DOHH2 (cell line): ENCODE data around the gene METTL22.

Source experiments
- EZH2phosphoT487 ChIP-seq: fragments of 200-600 bp; sonication (generic); IDR thresholded peaks from 2 replicates; pipeline ENCODE4 v1.6.1; 2017; ENCODE audit warnings: borderline replicate concordance, mild to moderate bottlenecking, antibody characterized with exemption, low read length, moderate library complexity, mixed read lengths
- TF ChIP-seq, protein P1 (sequence below): fragments of 200-600 bp; sonication (generic); IDR thresholded peaks from one replicate; pipeline ENCODE4 v1.5.1; 2014; ENCODE audit warnings: antibody characterized with exemption, mild to moderate bottlenecking, low read depth, low read length; ENCODE audit not compliant: poor library complexity, severe bottlenecking

DNA sequence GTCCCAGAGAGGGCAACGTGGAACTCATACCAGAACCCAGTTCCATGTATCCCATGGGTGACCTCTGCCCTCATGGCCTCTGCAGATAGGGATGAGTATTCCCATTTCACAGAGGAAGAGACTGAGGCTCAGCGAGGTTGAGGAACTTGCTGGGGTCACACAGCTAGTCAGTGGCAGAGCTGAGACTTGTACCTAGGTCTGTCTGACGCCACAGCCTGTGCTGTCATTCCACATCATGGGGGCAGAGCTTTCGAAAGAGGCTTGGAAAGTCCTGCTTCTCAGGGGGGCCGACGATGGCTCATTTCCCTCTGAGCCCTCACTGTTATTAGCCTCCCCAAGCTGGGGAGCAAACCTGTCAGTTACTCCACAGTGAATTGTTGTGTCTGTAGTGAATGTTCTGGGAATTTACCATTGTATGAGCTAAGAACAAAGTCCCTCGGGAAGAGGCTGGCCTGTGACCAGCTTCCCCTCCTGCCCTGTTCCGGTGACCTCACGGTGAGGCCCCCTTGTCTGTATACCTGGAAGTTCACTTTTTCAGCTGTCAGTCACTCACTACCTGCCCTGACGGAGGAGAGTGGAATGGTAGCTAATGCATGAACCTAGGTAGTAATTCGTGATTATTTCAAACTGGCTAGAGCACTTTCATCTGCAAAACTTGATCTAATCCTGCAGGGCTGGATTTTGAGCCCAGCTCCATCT is 8.9 kb downstream of the METTL22 start:
- TF ChIP-seq, protein P1, sequence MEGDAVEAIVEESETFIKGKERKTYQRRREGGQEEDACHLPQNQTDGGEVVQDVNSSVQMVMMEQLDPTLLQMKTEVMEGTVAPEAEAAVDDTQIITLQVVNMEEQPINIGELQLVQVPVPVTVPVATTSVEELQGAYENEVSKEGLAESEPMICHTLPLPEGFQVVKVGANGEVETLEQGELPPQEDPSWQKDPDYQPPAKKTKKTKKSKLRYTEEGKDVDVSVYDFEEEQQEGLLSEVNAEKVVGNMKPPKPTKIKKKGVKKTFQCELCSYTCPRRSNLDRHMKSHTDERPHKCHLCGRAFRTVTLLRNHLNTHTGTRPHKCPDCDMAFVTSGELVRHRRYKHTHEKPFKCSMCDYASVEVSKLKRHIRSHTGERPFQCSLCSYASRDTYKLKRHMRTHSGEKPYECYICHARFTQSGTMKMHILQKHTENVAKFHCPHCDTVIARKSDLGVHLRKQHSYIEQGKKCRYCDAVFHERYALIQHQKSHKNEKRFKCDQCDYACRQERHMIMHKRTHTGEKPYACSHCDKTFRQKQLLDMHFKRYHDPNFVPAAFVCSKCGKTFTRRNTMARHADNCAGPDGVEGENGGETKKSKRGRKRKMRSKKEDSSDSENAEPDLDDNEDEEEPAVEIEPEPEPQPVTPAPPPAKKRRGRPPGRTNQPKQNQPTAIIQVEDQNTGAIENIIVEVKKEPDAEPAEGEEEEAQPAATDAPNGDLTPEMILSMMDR, result no peak
- TF ChIP-seq EZH2phosphoT487, result no peak
